HCT116 (cell line): ENCODE results near the gene FCHSD2. TPM values are rescaled to one million over a fixed set of nuclear protein-coding genes. Genes with fewer than 3 reads are reported as not detected.

Source experiments
- ATAC-seq: fragments of 200-7000 bp; cut with Tn5 transposase; 2 replicates; pipeline ENCODE4 v1.9.1; 2020; ENCODE audit warnings: mild to moderate bottlenecking, moderate library complexity
- BruUV-seq: library from RNA; stranded (reverse); fragments of 400-500 nt; replicated peaks from 2 replicates; lab custom pipeline; 2021; lab: Mats Ljungman, UMichigan
- CTCF ChIA-PET: fragments of 300-600 bp; sonication (Branson Sonifier 250); formaldehyde crosslinking; loops from one replicate; lab custom pipeline; 2021; ENCODE audit warnings: antibody characterized with exemption; lab: Charles Lee
- POLR2A ChIA-PET: fragments of 300-600, 350-600 bp; sonication (Branson Sonifier 250); formaldehyde crosslinking; loops from one replicate; lab custom pipeline; 2021; ENCODE audit warnings: antibody characterized with exemption; lab: Charles Lee
- RAD21 ChIA-PET, 2 experiments: fragments of 300-600 bp; sonication (Branson Sonifier 250); formaldehyde crosslinking; loops; one replicate each; lab custom pipeline; 2023; ENCODE audit warnings: low total read pairs in 2 of 2; ENCODE audit not compliant: uncharacterized antibody in 2 of 2, unreplicated experiment in 2 of 2, low non-redundant PET in 1 of 2; lab: Charles Lee
- DNase-seq: peaks from one replicate; pipeline ENCODE4 v3.0.0-alpha.2; 2010; ENCODE audit warnings: low read depth, low spot score
- H2AFZ ChIP-seq: fragments of 200-600 bp; shearing (Covaris generic), sonication (generic); 2 replicates; pipeline ENCODE4 v1.6.1; 2017; ENCODE audit warnings: low read depth, mixed run types, mixed read lengths, antibody characterized with exemption, low read length; ENCODE audit not compliant: poor library complexity, severe bottlenecking
- H3K27ac ChIP-seq: 2 replicates; pipeline ENCODE4 v1.5.1; 2012; ENCODE audit warnings: low read depth, low read length
- H3K27me3 ChIP-seq: fragments of 200-600 bp; sonication (generic); 2 replicates; pipeline ENCODE4 v1.6.1; 2016; ENCODE audit warnings: mixed run types, low read length, mixed read lengths; ENCODE audit not compliant: insufficient read depth
- H3K36me3 ChIP-seq, 2 experiments: fragments of 200-500 bp in 1 of 2; fragments of 200-600 bp in 1 of 2; sonication (Bioruptor generic) in 1 of 2; sonication (generic) in 1 of 2; 2 replicates each; pipeline versions ENCODE4 v1.5.1 to v1.6.1; 2014 to 2016; ENCODE audit warnings: low read length in 2 of 2, inconsistent platforms in 1 of 2, mixed read lengths in 1 of 2, mixed run types in 1 of 2; ENCODE audit not compliant: insufficient read depth in 2 of 2, control insufficient read depth in 1 of 2
- H3K4me1 ChIP-seq, 2 experiments: fragments of 200-600 bp in 1 of 2; sonication (generic) in 1 of 2; 2 replicates each; pipeline versions ENCODE4 v1.5.1 to v1.6.1; 2012 to 2017; ENCODE audit warnings: low read length in 2 of 2, inconsistent platforms in 1 of 2, mild to moderate bottlenecking in 1 of 2, mixed read lengths in 1 of 2, mixed run types in 1 of 2, moderate library complexity in 1 of 2; ENCODE audit not compliant: insufficient read depth in 2 of 2, control insufficient read depth in 1 of 2
- H3K4me2 ChIP-seq: fragments of 200-600 bp; sonication (generic); 2 replicates; pipeline ENCODE4 v1.6.1; 2017; ENCODE audit warnings: mixed run types, low read length, mixed read lengths
- H3K4me3 ChIP-seq, 2 experiments: fragments of 200-600 bp in 1 of 2; sonication (generic) in 1 of 2; replicated peaks in 1 of 2; 2 replicates each; pipeline ENCODE4 v1.5.1; 2011 to 2016; ENCODE audit warnings: low read length in 2 of 2, control low read depth in 1 of 2, low read depth in 1 of 2, mild to moderate bottlenecking in 1 of 2, mixed read lengths in 1 of 2, mixed run types in 1 of 2
- H3K79me2 ChIP-seq: fragments of 200-600 bp; sonication (generic); 2 replicates; pipeline ENCODE4 v1.6.1; 2017; ENCODE audit warnings: mild to moderate bottlenecking, mixed run types, low read length, moderate library complexity, mixed read lengths; ENCODE audit not compliant: insufficient read depth
- H3K9ac ChIP-seq: fragments of 200-600 bp; sonication (generic); 2 replicates; pipeline ENCODE4 v1.6.1; 2016; ENCODE audit warnings: low read length, mixed read lengths
- H3K9me2 ChIP-seq: fragments of 200-600 bp; sonication (generic), shearing (Covaris generic); 2 replicates; pipeline ENCODE4 v1.6.1; 2017; ENCODE audit warnings: mixed run types, mild to moderate bottlenecking, moderate library complexity; ENCODE audit not compliant: insufficient read depth
- H3K9me3 ChIP-seq, 2 experiments: fragments of 200-500 bp in 1 of 2; fragments of 200-600 bp in 1 of 2; sonication (Bioruptor generic) in 1 of 2; sonication (generic) in 1 of 2; 2 replicates each; pipeline ENCODE4 v1.6.1; 2014 to 2017; ENCODE audit warnings: low read length in 2 of 2, mixed read lengths in 2 of 2, inconsistent platforms in 1 of 2, low read depth in 1 of 2, mild to moderate bottlenecking in 1 of 2, mixed run types in 1 of 2, moderate library complexity in 1 of 2; ENCODE audit not compliant: control insufficient read depth in 1 of 2, insufficient read depth in 1 of 2
- H4K20me1 ChIP-seq: fragments of 200-600 bp; sonication (generic), shearing (Covaris generic); 2 replicates; pipeline ENCODE4 v1.6.1; 2017; ENCODE audit warnings: mixed run types, mild to moderate bottlenecking, moderate library complexity; ENCODE audit not compliant: insufficient read depth
- CEBPB ChIP-seq: IDR thresholded peaks from 2 replicates; pipeline ENCODE4 v1.6.1; 2012; ENCODE audit warnings: low read depth
- EGR1 ChIP-seq: IDR thresholded peaks from 2 replicates; pipeline ENCODE4 v1.6.1; 2012; ENCODE audit warnings: low read depth
- FOSL1 ChIP-seq: IDR thresholded peaks from 2 replicates; pipeline ENCODE4 v1.6.1; 2012; ENCODE audit warnings: low read depth
- MAX ChIP-seq: IDR thresholded peaks from 2 replicates; pipeline ENCODE4 v1.6.1; 2012
- POLR2AphosphoS5 ChIP-seq: IDR thresholded peaks from 2 replicates; pipeline ENCODE4 v1.6.1; 2011; ENCODE audit warnings: mild to moderate bottlenecking, low read depth, low read length, moderate library complexity
- RAD21 ChIP-seq: IDR thresholded peaks from 2 replicates; pipeline ENCODE4 v1.6.1; 2012; ENCODE audit warnings: low read depth, mild to moderate bottlenecking
- SP1 ChIP-seq: IDR thresholded peaks from 2 replicates; pipeline ENCODE4 v1.6.1; 2012; ENCODE audit warnings: low read depth
- TCF7L2 ChIP-seq: IDR thresholded peaks from 2 replicates; pipeline ENCODE4 v1.7.0; 2011; ENCODE audit warnings: borderline replicate concordance, inconsistent platforms; ENCODE audit not compliant: insufficient read depth, insufficient read length; ENCODE audit errors: extremely low read depth
- ZFX ChIP-seq: fragments of 450-650 bp; IDR thresholded peaks from 2 replicates; pipeline ENCODE4 v1.6.1; 2017
- ZNF274 ChIP-seq: fragments of 200-500 bp; sonication (Bioruptor generic); IDR thresholded peaks from 2 replicates; pipeline ENCODE4 v1.6.1; 2014; ENCODE audit warnings: mild to moderate bottlenecking, low read depth, low read length, inconsistent platforms
- intact Hi-C: fragments of 100-400 bp; cut with micrococcal nuclease; formaldehyde crosslinking; loops from 2 replicates; pipeline ENCODE4 v1.10.0; 2022
- total RNA-seq: library from RNA; stranded (reverse); gene quantifications from one replicate; pipeline ENCODE4 v1.2.1, GENCODE V29; 2021; ENCODE audit not compliant: unreplicated experiment
- TF ChIP-seq, protein P1 (sequence below): IDR thresholded peaks from 2 replicates; pipeline ENCODE4 v1.6.1; 2012; ENCODE audit warnings: low read depth

Gene FCHSD2
- total RNA-seq, 1 experiment from 2014 or later, result 15.0 TPM

GRCh38 chr11:73019449-73019848 lies 122.7 kb downstream of the FCHSD2 start (continued):
- TF ChIP-seq, protein P1, sequence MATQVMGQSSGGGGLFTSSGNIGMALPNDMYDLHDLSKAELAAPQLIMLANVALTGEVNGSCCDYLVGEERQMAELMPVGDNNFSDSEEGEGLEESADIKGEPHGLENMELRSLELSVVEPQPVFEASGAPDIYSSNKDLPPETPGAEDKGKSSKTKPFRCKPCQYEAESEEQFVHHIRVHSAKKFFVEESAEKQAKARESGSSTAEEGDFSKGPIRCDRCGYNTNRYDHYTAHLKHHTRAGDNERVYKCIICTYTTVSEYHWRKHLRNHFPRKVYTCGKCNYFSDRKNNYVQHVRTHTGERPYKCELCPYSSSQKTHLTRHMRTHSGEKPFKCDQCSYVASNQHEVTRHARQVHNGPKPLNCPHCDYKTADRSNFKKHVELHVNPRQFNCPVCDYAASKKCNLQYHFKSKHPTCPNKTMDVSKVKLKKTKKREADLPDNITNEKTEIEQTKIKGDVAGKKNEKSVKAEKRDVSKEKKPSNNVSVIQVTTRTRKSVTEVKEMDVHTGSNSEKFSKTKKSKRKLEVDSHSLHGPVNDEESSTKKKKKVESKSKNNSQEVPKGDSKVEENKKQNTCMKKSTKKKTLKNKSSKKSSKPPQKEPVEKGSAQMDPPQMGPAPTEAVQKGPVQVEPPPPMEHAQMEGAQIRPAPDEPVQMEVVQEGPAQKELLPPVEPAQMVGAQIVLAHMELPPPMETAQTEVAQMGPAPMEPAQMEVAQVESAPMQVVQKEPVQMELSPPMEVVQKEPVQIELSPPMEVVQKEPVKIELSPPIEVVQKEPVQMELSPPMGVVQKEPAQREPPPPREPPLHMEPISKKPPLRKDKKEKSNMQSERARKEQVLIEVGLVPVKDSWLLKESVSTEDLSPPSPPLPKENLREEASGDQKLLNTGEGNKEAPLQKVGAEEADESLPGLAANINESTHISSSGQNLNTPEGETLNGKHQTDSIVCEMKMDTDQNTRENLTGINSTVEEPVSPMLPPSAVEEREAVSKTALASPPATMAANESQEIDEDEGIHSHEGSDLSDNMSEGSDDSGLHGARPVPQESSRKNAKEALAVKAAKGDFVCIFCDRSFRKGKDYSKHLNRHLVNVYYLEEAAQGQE, result no peak
- TF ChIP-seq SP1, result no peak
- no peak for TF ChIP-seq FOSL1
- no peak for TF ChIP-seq RAD21
- no peak for TF ChIP-seq ZFX
- no peak for TF ChIP-seq CEBPB
- no peak for TF ChIP-seq ZNF274
- TF ChIP-seq EGR1, result no peak
- TF ChIP-seq TCF7L2, result no peak
- no peak for TF ChIP-seq MAX

DNA sequence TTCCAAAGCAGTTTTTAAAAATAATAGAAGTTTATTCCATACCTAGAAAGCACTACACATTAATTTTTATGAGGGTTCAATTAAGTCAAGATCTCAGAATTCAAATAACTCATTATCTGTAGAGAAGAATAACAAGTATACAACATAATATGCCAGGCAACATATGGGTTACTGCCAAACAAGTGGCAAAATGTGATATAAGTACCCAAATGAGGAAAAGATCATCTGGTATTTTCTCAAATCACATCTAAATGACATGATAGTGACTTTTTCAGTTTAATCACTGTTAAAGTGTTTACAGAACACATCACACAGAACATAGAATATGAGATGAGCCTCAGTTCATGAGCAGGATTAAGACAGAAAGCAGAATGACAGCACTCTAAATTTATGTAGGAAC lies 123.3 kb downstream of the FCHSD2 start:
- intact Hi-C loops, result no loop called here
- POLR2A ChIA-PET, result no interaction called here
- TF ChIP-seq POLR2AphosphoS5, result no peak
- TF ChIP-seq TCF7L2, result no peak
- no peak overlapping the region for H2AFZ ChIP-seq
- H3K4me2 ChIP-seq, result no peak overlapping the region
- ATAC-seq, result no peak
- CTCF ChIA-PET, result no interaction called here
- H3K9me3 ChIP-seq, result no peaks in the 10 kb centered on the region
- no peak overlapping the region for H3K27ac ChIP-seq
- no peaks in the 10 kb centered on the region for H3K36me3 ChIP-seq
- no TSS peak for BruUV-seq
- no peaks in the 10 kb centered on the region for H3K9me2 ChIP-seq
- no peaks in the 10 kb centered on the region for H3K27me3 ChIP-seq
- H3K9ac ChIP-seq, result no peak overlapping the region
- no peaks in the 10 kb centered on the region for H3K4me1 ChIP-seq
- DNase-seq, result no peak
- no peaks in the 10 kb centered on the region for H4K20me1 ChIP-seq
- RAD21 ChIA-PET, result no interaction called here
- no peak overlapping the region for H3K4me3 ChIP-seq
- no peaks in the 10 kb centered on the region for H3K79me2 ChIP-seq
